VCaP (cell line): Measurements from ENCODE around the gene BPI.
A peak's percentile ranks its signal among the peaks of the same experiment; 100 is the strongest.
"Not testable (repeated sequence)": the region's sequence is repeated elsewhere in the genome, so short reads cannot be mapped to it uniquely, and the experiment has no call there.

Source experiments
- H3K27ac ChIP-seq: fragments of 450-650 bp; 2 replicates; pipeline ENCODE4 v1.5.1; 2017
- CTCF ChIP-seq: fragments of 450-650 bp; conservative IDR thresholded peaks from 2 replicates; pipeline ENCODE4 v1.5.1; 2017; ENCODE audit warnings: mild to moderate bottlenecking, moderate library complexity

Gene BPI

GRCh38 chr20:38337561-38338140 lies 33.7 kb downstream of the BPI start:
- no peak overlapping the region for H3K27ac ChIP-seq
- TF ChIP-seq CTCF = peak; percentile 63

DNA sequence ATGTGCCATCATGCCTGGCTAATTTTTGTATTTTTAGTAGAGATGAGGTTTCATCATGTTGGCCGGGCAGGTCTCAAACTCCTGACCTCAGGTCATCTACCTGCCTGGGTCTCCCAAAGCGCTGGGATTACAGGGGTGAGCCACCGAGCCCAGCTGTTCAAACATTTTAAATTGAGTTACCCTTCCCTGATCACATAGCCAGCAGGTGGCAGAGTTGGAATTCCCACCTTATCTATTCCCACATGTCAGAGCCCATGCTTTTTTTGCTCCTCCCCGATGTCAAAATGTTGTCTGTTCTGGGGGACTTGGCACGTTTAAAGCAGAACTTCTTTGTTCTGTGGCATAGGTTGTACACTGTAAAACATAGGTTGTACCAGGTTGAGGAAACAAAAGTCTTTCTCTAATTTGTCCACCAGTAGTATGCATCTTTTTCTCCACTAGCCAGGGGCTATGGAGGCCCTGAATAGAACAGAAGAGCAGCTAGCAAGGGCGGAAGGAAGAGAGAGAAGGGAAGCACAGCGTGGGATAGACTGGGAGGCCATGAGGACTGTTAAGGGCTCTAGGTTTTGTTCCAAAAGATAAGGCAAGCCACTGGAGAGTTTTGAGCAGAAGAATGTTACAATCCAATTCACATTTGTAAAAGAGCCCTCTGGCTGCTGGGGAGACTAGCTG lies 35.0 kb downstream of the BPI start:
- no peak overlapping the region for H3K27ac ChIP-seq
- TF ChIP-seq CTCF = peak; percentile 82

DNA sequence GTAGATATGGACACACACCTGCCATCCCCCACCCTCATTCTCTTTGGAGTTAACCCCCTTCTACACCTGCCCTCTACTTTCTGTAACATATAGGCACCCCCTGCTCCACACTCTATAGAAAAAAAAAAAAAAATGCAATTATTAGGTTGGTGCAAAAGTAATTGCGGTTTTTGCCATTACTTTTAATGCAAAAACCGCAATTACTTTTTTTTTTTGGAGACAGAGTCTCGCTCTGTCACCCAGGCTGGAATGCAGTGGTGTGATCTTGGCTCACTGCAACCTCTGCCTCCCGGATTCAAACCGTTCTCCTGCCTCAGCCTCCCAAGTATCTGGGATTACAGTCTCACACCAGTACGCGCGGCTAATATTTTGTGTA lies 35.6 kb downstream of the BPI start:
- not testable (repeated sequence) for H3K27ac ChIP-seq

DNA sequence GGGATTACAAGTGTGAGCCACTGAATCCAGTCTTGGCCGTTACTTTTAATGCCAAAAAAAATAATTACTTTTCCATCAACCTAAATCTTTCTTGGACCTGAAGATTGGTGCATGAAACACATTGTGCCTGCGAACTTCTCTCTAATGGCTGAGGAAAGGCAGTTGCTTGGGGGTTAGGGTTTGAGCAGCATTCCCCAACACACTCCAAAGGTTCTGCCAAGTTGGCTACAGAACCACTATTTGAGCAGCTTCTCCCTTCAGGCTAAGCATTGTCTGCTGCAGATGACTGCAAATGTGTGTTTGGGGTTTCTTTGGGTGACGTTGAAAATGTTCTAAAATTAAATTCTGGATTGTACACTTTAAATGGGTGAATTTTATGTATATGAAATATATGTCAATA lies 36.0 kb downstream of the BPI start:
- TF ChIP-seq CTCF = no peak
- H3K27ac ChIP-seq = no peak overlapping the region

DNA sequence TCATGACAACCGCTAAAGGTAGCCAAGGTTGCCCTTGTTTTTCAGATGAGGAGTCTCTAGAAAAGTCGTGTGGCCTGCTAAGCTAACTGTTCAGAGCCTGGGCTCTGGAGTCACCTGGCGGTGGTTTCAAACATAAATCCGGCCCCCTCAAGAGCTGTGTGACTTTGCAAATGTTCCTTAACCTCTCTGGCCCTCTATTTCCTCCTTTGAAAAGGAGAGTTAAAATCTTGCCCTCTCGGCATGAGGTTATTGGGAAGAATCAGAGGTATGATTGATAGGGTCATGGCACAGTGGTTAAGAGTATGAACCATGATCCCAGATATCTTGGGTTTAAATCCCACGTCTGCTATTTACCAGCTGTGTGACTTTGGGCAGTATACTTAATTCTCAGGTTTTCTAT lies 36.7 kb downstream of the BPI start:
- H3K27ac ChIP-seq = no peak overlapping the region
- TF ChIP-seq CTCF = no peak

DNA sequence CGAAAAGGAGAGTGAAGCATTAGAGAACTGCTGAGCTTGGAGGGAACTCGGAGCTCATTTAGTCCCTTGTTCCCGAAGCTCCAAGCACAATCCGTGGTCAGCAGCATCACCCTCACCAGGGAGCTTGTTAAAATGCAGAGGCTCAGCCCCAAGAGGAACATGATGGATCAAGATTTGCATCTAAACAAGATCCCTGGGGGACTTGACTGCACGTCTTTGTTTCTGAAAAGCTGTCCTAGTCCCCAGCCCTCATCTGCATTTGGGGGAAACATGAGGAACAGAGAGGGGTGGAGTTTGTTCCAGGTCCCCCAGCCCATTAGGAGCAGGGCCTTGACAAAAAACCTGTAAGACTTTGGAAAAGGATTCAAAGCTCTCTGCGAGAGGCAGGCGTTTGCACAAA lies 38.3 kb downstream of the BPI start:
- no peak for TF ChIP-seq CTCF
- no peak overlapping the region for H3K27ac ChIP-seq

GRCh38 chr20:38342713-38343310 lies 38.9 kb downstream of the BPI start:
- TF ChIP-seq CTCF = no peak
- H3K27ac ChIP-seq = no peak overlapping the region
